GM21515 (cell line): ENCODE results near the gene GNG13.

Experiments used
- ATAC-seq: cut with Tn5 transposase; IDR thresholded peaks from one replicate; pipeline ENCODE4 v1.9.1; 2021; ENCODE audit not compliant: unreplicated experiment

Gene GNG13

GRCh38 chr16:795580-796229, 4.8 kb downstream of the GNG13 start:
- no peak for ATAC-seq

- no peak for ATAC-seq
Measured at GRCh38 chr16:794853-795466, 5.6 kb downstream of the GNG13 start.

GRCh38 chr16:794091-794822, 6.3 kb downstream of the GNG13 start:
- no peak for ATAC-seq

- no peak for ATAC-seq
Measured at GRCh38 chr16:793414-793813, 7.1 kb downstream of the GNG13 start.

- no peak for ATAC-seq
Measured at GRCh38 chr16:792221-792995, 8.1 kb downstream of the GNG13 start.

GRCh38 chr16:791131-791530, 9.4 kb downstream of the GNG13 start:
- no peak for ATAC-seq

- no peak for ATAC-seq
Measured at GRCh38 chr16:790086-790485, 10.4 kb downstream of the GNG13 start.

GRCh38 chr16:789191-789850, 11.2 kb downstream of the GNG13 start:
- no peak for ATAC-seq

GRCh38 chr16:788399-789126, 12.0 kb downstream of the GNG13 start, which contains the start of gene CHTF18:
Gene CHTF18 (plus strand): TSS chr16:788620. CDS start chr16:788685, 65 bp downstream.
- ATAC-seq: peak; percentile 55

- peak; percentile 12 for ATAC-seq
Measured at GRCh38 chr16:787978-788398, 12.5 kb downstream of the GNG13 start, which contains the start of gene RPUSD1. Gene RPUSD1 (minus strand): TSS chr16:788381. CDS start chr16:787737, 644 bp downstream.

GRCh38 chr16:787321-787966, 13.1 kb downstream of the GNG13 start:
- no peak for ATAC-seq

- ATAC-seq: no peak
Measured at GRCh38 chr16:785563-786535, 14.7 kb downstream of the GNG13 start.

- ATAC-seq: no peak
Measured at GRCh38 chr16:784431-784830, 16.1 kb downstream of the GNG13 start.

- ATAC-seq: no peak
Measured at GRCh38 chr16:783404-784161, 17.0 kb downstream of the GNG13 start.

- ATAC-seq: no peak
Measured at GRCh38 chr16:782766-783403, 17.6 kb downstream of the GNG13 start.

GRCh38 chr16:782258-782657, 18.3 kb downstream of the GNG13 start:
- no peak for ATAC-seq

GRCh38 chr16:781346-782010, 19.1 kb downstream of the GNG13 start:
- no peak for ATAC-seq
